Neural progenitor cell (in vitro differentiated cells): ENCODE measurements around the gene RAD17.

Experiments
- CTCF ChIP-seq: fragments of 200-600 bp; sonication (generic); IDR thresholded peaks from 2 replicates; pipeline ENCODE4 v1.5.1; 2017; ENCODE audit warnings: antibody characterized with exemption, mild to moderate bottlenecking
- EZH2 ChIP-seq: fragments of 200-600 bp; sonication (generic); IDR thresholded peaks from 2 replicates; pipeline ENCODE4 v1.6.1; 2017; ENCODE audit warnings: antibody characterized with exemption, mild to moderate bottlenecking, moderate library complexity
- EZH2phosphoT487 ChIP-seq: fragments of 200-600 bp; sonication (generic); IDR thresholded peaks from 2 replicates; pipeline ENCODE4 v1.6.1; 2017; ENCODE audit warnings: antibody characterized with exemption

GRCh38 chr5:69418554-69418953, 48.9 kb downstream of the RAD17 start:
- TF ChIP-seq CTCF: no peak
- TF ChIP-seq EZH2phosphoT487: no peak
- TF ChIP-seq EZH2: no peak
